HPDE6-E6E7 (cell line): ENCODE results near the gene SH3RF3.
A peak's percentile ranks its signal among the peaks of the same experiment; 100 is the strongest.

ENCODE experiments used
- DNase-seq: peaks from one replicate; pipeline ENCODE4 v3.0.0; 2011; ENCODE audit warnings: missing footprints; ENCODE audit errors: extremely low spot score

The SH3RF3 gene

DNA sequence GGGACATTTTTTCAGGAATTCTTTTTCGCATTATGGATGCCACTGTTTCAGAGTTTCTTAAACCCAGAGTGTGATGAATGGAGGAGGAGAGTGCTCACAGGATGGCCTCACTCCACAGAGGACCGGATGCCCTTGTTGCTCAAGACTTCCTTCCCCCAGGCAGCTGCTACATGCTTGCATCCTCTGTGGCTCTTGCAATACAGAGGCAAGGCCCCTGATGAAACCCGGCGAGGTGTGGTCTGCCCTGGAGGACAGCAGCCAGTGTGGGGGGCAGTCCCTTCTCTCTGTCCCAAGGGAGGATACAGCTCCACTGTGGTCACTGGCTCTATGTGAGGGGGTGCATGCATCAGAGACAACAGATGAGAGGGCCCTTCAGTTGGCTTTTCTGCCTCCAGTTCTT, 109.6 kb downstream of the SH3RF3 start:
- DNase-seq = peak; percentile 59

DNA sequence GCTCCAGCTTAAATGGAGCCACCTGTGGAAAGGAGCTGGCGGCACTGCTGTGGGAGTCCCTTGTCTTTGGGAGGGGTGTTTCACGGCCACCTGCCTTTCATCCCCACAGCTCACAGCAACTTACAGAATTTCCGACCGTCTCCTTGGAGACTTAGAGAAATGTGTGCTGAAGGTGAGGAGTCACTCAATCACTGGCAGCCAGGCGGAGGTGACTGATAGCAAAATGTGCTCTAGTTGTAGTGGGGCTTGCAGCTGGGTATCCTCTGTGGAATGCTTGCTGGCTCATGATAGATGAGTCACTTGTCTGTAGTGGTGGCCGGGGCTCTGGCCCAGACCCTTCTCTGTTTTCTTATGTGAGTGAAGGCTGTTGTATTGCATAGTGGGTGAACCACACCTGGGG, 110.7 kb downstream of the SH3RF3 start:
- DNase-seq = peak; percentile 53

DNA sequence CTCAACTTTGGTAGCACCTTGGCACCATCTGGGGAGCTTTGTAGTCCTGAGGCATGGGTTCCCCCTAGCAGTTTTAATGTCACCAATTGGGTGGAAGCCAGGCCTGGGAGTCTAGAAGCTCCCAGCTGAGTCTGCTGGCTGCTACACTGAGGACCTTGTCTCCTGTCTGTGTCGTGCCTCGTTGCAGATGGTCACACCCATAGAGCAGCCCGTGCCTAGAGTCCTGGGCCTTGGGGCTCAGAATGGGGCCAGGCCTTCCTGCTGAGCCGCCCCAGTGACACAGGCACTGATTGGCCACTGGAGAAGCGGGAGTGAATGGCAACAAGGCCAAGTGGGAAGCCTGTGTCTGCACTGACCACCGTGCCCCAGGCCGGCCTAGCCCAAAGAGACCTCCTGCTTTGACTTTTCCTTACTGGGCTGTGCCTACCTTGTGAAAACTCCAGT, 113.2 kb downstream of the SH3RF3 start:
- DNase-seq = no peak

- no peak for DNase-seq
These were observed 113.8 kb downstream of the SH3RF3 start for GRCh38 chr2:109242654-109243331.

- DNase-seq = no peak
These were observed 114.7 kb downstream of the SH3RF3 start for GRCh38 chr2:109243526-109244303.

DNA sequence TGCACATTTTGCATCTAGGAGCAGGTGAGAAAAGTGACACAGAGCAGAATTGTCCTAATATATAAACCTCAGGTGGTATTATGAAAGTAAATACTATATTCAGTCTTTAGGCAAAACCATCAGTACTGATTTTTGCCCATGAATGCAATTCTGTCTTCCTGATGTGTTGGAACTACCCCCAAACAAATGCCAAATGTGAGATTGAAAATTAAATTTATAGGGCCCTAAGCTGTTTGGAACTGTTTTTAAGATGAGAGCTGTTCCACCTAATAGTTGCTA, 115.2 kb downstream of the SH3RF3 start:
- DNase-seq = no peak

GRCh38 chr2:109244750-109245382, 115.9 kb downstream of the SH3RF3 start:
- no peak for DNase-seq

- DNase-seq = no peak
These were observed 117.2 kb downstream of the SH3RF3 start for GRCh38 chr2:109246176-109246575.

DNA sequence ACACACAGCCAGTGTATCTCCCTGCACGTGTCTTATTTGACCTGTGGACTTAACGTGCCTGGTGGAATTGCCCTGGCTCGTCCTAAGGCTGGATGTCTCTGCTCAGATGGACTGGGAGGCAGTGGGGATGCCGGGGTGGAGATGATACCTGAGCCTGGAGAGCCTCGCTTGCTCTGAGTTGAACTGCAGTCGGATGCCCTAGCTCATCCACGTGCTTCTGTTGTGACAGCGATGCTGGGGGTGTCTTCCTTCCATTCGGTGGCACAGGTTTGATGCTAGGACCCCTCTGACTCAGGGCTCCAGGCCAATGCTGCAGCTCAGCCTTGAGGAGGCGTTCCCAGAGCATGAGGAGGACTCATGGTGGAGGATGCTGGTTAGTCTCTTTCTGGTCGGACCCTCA, 117.6 kb downstream of the SH3RF3 start:
- no peak for DNase-seq

GRCh38 chr2:109247340-109247739, 118.3 kb downstream of the SH3RF3 start:
- no peak for DNase-seq

- DNase-seq = no peak
These were observed 118.8 kb downstream of the SH3RF3 start for GRCh38 chr2:109247812-109248211.

DNA sequence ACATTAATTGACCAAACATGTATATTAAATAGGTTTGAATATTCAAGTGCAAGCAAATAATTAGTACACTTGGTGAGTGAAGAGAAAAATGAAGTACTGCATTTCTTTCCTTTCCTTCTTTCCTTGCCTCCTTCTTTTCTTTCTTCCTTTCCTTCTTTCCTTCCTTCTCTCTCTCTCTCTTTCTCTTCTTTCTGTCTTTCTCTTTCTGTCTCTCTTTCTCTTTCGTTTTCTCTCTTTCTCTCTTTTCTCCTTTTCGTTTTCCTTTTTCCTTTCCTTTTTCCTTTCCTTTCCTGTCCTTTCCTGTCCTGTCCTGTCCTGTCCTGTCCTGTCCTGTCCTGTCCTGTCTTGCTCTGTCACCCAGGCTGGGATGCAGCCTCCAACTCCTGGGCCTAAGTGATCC, 119.6 kb downstream of the SH3RF3 start:
- no peak for DNase-seq

- DNase-seq = no peak
These were observed 124.2 kb downstream of the SH3RF3 start for GRCh38 chr2:109253217-109253616.

- DNase-seq = no peak
These were observed 125.3 kb downstream of the SH3RF3 start for GRCh38 chr2:109254174-109254904.

- no peak for DNase-seq
These were observed 126.6 kb downstream of the SH3RF3 start for GRCh38 chr2:109255654-109256053.

GRCh38 chr2:109256111-109256510, 127.1 kb downstream of the SH3RF3 start:
- no peak for DNase-seq

DNA sequence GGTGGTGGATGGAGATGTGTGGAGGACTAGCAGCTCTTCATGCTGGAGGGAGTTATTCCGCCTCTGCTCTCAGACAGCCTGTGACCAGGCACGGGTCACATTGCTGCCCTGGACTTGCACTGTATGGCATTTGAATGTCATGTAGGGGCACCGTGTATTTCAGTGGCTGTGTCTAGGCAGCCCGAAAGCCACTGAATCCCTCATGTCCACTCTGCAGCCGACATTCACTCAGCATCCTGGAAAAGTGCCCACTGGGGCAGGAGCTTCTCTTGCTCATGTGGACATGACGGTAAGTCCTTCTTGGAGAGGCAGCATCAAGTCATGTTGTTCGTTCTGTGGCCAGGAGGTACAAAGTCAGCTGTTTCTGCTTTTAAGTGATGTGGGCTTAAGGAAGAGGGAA, 127.9 kb downstream of the SH3RF3 start:
- no peak for DNase-seq

GRCh38 chr2:109257653-109258052, 128.6 kb downstream of the SH3RF3 start:
- no peak for DNase-seq

DNA sequence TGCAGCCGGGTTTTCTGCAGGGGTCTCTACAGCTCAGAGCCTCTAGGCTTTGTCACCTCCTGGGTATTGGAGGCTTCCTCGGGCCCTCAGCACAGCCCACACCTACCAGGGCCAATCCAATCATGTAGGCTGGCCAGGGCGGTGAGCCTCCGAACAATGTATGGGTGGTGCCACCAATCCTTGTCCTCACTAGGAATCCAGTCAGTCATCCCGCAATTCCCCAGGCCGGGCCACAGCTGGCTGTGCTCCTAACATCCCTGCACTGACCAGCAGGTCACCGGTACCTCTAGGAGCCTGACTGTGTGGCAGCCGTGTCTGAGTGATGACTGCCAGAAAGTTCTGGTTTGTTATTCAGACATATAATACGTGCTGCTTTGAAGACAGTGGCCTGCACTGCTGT, 129.4 kb downstream of the SH3RF3 start:
- no peak for DNase-seq

DNA sequence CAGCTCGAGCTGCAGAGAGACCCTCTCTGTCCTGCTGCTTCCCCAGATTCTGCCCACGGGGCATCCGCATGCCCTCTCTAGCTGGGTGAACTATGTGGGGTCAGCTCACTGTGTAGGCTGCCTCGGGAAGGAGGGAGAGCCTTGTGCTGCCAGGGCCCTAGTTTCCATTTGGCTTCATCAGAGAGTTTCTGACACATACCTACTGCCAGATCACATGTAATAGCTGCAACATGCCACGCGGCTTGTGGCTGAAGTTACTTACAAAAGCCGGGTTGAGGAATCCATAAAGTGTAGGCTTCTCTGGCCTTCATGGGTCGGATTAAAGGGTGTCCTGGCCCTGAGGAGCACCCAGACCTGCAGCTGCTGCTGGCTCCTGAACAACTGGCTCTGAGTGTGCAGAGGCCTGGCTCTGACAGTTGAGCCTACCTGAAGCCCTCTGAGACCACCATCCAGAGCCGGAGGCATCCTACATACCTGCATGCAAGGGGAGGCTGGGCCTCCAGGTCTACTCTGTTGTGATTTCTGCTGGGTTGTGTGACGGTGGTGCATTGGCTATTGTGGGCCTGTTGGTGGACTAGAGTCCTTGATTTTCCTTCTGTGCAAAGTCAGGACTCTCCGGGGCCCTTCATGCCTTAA, 130.0 kb downstream of the SH3RF3 start:
- DNase-seq = no peak

DNA sequence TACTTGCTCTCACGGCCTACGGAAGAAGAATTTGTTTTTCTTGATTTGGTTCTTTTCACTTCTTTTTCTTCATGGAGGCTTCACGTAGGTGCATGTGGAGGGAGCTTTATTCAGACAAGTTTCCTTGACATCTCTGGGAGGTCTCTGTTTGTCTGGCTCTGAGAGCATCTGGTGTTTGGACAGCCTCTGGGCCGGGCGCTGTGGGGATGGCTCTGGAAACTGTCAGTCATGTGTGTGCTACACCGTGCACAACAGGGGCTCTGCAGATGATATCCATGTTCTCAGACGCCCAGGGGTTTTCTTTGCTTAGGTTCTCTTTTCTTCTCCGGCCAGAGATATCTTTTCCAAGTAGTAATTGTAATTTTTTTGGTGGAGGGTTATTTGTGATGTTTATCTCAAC, 130.7 kb downstream of the SH3RF3 start:
- no peak for DNase-seq
